HG03159 (cell line): ENCODE data around the gene MFF.
"Not testable (repeated sequence)": the region's sequence is repeated elsewhere in the genome, so short reads cannot be mapped to it uniquely, and the experiment has no call there.

Experiments used
- ATAC-seq: cut with Tn5 transposase; IDR thresholded peaks from one replicate; pipeline ENCODE4 v1.9.1; 2021; ENCODE audit warnings: mild to moderate bottlenecking, moderate library complexity; ENCODE audit not compliant: unreplicated experiment

MFF gene

DNA sequence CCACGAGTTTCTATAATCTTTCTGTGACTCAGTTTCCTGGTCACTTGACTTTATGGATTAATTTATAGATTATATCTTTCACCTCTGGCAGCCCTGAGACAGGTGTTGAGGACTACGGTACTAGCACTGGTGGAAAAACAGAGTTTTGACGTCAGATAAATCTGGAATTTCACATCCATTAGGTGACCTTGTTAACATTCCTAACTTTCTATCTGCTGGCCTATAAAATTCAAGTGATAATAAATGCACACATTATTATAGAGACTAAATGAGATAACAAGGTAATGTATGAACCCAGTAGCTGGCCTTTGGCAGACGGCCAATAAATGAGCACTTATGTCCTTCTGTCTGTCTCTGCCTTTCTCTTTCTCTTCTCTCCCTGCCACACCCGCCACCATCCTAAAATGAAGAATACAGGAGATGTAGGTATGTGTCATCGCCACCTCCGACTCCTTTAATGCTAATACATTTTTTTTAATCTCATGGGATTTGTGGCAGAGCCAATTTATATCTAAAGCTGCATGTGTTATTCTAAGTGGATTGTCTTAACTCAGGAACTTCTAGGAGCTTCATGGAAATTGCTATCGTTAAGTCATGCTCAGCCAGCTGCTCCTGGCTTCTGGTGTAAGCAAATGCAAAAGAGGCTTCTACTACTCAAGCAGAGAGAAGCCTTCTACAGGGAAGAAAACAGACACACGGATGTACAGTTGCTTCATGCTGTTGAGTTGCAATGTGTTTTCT is 51.8 kb downstream of the MFF start:
- ATAC-seq, result no peak

DNA sequence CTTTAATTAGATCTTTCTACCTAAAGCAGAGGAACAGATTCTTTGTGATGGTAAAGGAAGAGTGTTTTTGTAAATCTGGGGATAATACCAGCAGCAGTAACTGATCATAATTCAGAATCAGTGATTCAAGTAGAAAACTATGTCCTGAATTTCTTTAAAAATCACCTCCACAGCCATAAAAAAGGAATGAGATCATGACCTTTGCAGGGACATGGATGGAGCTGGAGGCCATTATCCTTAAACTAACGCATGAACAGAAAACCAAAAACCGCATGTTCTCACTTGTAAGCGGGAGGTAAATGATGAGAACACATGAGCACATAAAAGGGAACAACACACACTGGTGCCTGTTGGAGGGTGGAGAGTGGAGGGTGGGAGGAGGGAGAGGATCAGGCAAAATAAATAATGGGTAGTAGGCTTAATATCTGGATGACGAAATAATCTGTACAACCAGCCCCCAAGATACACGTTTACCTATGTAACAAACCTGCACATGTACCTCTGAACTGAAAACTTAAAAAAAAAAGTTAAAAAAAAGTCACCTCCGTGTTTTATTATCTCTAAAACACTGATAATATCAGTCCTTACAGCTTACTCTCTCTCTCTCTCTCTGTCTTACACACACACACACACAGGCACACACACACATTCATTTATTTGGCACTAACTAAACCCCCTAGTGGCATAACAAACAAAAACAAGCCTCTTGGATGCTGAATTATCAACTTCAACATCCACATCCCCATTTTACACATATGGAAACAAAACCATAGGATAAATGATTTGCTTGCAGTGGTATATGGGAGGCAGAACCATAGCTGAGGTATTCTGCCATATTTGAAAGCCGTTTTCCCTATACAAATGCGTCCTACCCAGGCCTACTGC is 52.7 kb downstream of the MFF start:
- no peak for ATAC-seq

DNA sequence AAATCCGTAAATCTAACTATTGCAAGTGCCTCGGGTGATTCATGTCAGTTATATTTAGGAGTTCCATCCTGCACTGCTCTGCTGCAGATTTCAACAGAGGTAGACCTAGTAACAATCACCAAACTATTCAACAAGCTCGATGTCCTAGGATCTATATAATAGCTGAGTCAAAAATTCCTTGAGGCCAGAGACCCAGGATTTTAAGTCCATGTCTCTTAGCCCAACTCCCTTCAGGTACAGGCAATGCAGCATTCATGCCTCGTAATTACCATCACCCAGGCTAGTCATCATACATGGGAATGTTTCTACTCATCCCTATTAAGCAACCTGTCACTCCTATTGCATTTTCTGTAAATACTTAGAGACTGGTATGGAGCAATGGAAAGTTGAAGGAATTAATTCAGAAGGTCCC is 53.3 kb downstream of the MFF start:
- ATAC-seq, result no peak

DNA sequence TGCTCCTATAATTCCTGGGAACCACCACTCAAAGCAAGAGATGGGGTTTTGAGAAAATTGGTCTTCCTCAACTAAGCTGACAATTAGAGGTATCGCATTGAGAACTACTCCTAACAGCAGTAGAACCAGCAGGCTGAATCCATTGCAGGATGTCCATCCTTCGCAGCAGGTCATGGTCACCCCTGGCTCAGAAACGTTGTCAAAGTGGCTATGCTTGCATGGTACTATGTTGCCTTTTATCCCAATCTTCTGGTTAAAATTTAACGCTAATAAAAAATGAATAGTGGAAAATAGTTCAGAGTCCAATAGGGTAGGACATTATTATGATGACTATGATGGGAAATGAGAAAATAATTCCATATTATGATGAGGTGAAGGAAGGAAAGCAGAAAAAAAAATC is 54.0 kb downstream of the MFF start, which contains the start of gene TM4SF20:
TM4SF20 (minus strand) TSS at position 212 of the 400 bp plus-strand sequence; CDS start at position 174, 38 bp downstream.
- ATAC-seq, result no peak

DNA sequence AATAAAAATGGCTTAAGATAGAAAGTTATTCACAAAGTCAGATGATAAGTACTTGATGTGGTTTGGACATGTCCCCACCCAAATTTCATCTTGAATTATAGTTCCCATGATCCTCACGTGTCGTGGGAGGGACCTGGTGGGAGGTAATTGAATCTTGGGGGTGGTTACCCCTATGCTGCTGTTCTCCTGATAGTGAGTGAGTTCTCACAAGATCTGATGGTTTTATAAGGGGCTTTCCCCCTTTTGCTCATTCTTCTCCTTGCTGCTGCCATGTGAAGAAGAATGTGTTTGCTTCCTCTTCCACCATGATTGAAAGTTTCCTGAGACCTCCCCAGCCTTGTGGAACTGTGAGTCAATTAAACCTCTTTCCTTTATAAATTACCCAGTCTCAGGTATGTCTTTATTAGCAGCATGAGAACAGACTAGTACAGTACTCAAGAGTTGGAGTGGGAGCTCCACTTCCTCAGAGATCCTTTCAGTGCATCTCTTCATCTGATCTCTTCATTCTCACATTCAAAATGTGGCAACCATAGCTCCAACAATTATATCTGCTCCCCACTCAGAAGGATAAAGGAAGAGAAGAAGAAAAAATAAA is 57.3 kb downstream of the MFF start:
- ATAC-seq, result not testable (repeated sequence)

DNA sequence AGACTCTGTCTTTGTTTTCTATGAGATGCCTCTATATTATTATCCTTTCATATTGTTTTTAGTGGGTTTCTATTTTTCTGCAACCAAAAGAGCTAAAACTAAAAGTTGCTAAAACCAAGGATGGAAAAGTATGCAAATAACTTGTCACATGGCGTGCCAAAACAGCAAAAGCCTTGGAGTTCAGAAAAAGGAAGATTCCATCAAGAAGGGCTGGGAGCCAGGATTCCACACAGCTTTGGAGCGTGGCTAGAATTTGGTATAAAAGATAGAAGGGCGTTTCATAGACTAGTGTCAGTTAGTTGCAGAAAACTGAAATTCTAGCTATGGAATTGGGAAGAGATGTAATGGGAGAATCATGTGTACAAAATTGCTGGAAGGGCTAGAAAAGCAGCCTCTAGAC is 58.6 kb downstream of the MFF start:
- ATAC-seq, result no peak

DNA sequence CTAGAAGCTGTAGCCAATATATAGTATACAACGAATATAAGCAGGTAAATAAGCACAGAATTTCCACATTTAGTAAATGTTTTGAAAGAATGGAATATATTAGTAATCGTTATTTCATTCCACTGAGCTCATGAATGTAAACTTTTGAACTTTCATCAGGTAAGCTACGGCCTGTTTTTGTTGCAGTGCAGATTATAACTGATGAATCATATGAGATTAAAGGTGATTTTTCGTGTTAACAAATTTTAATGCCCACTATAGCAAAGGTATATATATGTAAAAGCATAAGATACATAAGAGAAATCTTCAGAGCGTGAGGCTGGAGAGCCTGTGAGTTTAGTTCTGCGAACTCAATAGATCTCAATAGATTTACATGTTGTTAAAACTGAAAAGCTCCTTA is 61.6 kb downstream of the MFF start:
- no peak for ATAC-seq

DNA sequence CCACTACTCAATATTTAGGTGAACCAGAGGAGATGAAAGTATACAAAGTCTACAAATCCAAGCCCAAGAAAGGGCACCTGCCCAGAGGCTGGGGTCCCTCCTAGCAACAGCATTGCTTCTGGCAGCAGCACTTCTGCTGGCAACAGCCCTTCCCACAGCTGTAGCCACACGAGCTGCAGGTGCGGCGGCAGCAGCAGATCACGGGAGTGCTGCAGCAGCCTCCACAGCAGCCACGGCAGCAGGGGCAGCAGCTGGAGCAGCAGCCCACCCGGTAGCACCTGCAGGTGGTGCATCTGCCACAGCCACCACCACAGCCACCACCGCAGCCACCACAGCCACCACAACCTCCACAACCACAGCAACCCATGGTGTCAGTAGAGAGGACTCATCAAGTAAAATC is 62.5 kb downstream of the MFF start, which contains the start of gene SCYGR1:
SCYGR1 (minus strand) TSS at position 367 of the 400 bp plus-strand sequence; CDS start at position 367, 0 bp downstream.
- not testable (repeated sequence) for ATAC-seq

DNA sequence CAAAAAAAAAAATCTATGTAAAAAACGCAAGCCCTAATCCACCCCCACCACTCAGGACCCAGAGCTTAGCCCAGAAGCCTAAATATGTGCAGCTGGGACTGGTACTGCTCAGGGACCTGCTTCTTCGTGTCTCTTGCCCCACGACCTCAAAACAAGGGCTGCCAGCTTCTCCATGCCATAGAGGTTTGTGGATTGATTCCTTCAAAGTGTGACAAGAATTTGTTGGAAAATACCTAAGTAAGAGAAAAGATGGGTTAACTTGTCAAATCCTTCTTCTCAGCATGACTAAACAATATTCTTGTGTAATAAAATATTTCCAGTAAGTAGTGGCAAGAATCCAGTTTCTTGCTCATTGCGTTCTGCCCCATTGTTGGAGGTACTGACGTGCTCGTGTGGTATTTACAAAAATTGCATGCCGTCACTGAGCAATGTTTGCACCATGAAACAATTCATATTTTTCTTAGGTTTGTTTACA is 63.5 kb downstream of the MFF start:
- ATAC-seq, result no peak

DNA sequence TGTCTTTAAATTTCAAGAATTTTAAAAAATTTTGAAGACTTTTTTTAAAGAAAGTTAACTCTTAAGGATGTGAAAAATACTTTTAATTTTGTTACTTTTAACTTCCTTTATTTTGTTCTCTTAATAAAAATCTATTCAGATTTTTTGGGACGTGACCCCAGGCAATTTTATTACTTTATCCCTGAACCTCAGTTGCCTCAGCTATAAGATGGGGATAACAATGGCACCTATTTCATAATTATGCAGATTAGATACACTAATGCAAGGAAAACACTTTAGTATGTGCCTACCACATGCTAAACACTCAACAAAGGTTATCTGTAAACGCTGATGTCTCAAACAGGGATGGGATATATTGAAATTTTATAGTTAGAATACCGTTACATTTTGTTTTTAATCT is 64.2 kb downstream of the MFF start:
- no peak for ATAC-seq

DNA sequence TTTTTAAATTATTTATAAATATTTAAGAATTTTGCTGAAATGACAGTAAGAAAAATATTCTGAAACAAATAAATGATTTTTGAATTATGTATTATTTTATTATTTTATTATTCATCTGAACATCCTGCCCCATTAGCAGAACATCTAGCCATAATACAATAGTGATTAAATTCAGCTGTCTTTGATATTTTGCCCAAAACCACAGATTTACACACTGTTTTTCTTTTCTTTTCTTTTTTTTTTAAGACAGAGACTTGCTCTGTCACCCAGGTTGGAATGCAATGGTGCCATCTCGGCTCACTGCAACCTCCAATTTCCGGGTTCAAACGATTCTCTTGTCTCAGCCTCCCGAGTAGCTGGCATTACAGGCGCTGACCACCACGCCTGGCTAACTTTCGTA is 64.6 kb downstream of the MFF start:
- ATAC-seq, result no peak

DNA sequence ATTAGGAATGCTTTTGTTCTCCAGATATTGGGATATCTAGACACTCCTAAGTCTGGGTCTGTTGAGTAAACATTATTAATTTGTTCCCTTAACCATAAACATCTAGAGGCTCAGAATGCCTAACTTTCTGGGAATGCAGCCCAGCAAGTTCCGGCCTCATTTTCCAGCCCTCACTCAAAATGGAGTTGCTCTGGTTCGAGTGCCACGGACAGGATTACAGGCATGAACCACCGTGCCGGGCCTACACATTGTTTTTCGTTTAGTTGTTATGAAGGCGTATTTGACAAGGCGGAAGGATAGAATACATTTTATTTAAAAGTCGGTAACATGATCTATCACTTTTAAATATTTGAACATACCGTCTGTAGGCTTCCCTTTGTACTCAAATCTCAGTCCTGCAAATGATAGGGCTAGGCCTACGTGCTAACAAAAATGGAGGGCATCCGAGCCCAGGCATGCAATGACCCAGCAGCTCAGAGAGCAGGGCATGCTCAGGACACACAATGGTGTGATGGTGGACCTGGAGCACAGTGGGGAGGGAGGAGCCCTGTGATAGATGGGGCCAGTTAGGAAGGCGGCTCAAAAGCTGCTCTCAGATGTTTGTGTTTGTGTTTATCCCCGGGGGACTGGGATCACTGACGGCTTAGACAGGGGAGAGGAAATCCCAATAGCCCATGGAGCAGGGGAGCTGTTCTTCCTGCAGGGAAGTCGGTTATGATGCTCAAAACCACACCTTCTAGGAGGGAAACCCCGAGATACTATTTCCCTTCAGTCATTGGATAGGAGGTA is 65.6 kb downstream of the MFF start:
- no peak for ATAC-seq

DNA sequence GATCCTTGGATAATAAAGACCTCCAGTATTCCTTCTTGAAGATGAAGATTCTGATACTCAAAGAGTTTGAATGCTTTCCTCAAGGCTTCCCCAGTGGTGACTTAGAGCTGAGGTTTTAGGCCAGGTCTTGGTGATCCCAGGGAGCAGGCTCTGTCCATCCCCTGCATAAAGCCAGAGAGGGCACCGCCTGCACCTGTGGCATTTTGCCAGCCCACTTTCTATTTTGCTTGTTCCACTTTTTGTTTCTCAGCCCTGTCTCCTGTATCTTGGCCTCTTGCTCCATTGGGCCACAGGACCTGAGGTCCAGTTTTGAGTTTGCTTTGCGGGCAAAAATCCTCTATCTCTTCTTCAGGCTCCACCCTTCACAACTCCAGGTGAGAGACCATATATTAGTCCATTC is 69.3 kb downstream of the MFF start:
- no peak for ATAC-seq

DNA sequence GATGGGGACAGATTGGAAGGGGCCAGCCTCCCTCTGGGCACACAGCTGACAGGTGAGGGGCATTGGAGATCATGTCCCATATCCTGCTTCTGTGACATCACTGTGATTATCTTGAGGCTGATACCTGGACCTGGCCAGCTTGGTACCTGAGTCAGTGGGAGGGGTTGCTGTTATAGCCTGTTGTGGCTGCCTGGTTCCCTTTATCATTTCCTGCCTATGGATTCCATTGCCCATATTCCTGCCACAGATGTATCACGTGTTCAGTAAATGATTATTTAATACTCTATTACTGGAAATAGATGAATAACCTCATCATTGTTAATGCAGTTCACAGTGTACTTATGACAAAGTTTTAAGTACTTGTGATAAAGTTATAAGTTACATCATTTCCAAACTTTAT is 70.5 kb downstream of the MFF start:
- ATAC-seq, result no peak

DNA sequence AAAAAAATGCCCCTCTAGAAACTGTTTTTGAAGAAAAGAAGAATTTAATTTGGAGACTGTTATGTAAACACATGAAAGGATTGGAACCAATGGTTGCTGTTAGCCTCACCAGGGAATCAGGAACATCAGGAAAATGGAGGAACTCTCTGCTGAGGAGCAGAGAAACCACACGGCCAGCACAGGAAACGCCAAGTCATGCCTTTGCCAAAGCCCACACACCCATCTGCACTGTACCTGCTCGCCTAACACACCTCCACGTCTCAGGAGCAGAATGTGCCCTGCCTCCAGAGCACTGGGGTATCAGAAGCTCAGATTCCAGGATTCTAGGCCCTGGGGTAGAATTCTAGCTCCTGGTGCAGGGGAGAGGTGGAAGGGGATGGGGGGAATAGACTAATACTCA is 72.5 kb downstream of the MFF start:
- ATAC-seq, result no peak

DNA sequence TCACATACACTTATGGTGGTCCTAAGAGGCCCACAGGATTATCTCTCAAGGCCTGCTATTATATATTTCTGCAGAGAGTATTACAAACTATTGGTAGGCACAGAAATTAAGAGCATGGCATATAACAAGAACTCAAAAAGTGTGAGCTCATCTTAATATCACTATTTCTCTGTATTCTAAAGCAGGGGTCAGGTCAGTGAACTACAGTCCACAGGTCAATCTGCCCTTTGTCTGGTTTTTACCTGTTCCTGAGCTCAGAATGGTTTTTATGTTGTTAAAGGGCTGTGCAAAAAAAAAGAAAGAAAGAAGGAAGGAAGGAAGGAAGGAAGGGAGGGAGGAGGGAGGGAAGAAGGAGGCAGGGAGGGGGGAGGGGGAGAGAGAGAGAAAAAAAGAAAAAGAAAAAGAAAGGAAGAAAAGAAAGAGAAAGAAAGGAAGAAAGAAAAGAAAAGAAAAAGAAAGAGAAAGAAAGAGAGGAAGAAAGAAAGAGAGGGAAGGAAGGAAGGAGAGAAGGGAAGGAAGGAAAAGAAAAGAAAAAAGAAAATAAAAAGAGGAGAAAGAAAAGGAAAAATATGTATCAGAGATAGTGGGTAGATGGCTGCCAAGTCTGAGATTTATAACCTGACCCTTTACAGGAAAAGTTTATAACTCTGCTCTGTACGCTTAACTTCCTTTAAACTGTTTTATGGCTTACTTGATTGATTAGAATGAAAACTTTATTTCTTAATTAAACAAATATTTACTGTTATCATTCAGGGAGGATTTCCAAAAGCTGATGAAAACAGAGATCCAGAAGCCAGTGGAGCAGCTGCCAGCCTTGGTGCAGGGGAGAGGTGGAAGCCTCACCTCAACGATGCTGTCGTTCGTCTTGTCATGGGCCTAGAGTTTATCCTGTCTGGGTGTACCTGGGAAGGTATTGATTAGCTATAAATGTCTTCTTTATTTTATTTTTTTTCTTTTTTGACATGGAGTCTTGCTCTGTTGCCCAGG is 73.9 kb downstream of the MFF start:
- ATAC-seq, result no peak

DNA sequence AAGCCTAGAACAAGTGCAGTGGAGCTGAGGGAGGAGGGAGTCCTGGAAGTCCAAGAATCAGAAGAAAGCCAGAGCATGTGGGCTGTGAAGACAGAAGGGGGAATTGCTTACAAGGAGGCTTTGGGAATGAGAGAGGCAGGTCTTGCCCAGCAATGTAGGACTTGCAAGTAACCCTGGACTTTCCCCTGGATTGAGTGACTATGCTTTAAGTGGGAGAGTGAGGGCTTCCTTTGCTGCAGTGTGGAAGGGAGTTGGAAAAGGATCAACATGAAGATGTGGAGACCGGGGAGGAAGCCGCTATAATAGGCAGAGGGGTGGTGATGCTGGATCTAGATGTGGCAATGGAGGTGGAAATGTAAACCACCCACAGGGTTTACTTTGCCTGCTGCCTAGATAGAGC is 76.5 kb downstream of the MFF start:
- no peak for ATAC-seq

DNA sequence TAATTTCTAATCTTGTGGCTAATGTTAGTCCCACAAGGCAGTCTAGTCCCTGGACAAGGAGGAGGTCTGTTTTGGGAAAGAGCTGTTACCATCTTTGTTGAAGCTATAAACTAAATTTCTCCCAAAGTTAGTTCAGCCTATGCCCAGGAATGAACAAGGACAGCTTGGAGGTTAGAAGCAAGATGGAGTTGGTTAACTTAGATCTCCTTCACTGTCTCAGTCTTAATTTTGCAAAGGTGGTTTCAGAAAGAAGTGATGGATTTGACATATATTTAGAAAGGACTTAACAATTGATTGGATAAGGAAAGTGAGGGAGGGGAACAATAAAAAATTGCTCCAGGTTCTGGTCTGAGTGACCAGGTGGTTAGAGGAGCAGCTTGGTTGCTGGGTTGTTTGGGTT is 77.3 kb downstream of the MFF start:
- no peak for ATAC-seq

DNA sequence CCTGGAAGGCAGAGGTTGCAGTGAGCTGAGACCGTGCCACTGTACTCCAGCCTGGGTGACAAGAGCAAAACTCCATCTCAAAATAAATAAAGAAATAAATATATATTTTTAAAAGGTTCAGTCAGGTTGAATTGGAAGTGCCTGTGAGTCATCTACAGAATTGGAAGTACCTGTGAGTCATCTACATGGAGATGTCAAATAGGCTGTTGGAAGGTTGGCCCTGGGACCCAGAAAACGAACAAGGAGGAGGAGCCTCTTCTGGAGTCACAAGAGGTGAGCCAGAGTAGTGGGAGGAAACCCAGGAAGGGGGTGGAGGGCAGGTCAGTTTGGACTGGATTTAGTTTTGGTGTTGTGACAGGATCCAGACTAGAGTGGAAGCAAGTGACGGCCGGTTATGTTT is 77.9 kb downstream of the MFF start:
- ATAC-seq, result no peak
